Stomach (tissue), 9 donors: ENCODE data around the gene UBAC2. TPM values are rescaled to one million over a fixed set of nuclear protein-coding genes. Genes with fewer than 3 reads are reported as not detected.

Experiments used
- DNase-seq, 2 donors: peaks; one replicate each; pipeline versions ENCODE4 v3.0.0 to v3.0.0-alpha.2; 2013 to 2019
- H3K27ac ChIP-seq, 5 donors: fragments of 200-600 bp in 4 of 5; sonication (generic) in 4 of 5; one replicate each; pipeline ENCODE4 v1.5.1; 2013 to 2019; ENCODE audit warnings: mild to moderate bottlenecking in 1 of 5, moderate library complexity in 1 of 5
- H3K27me3 ChIP-seq, 3 donors: fragments of 200-600 bp; sonication (generic); one replicate each; pipeline ENCODE4 v1.5.1; 2017 to 2019; ENCODE audit warnings: mixed run types in 1 of 3
- H3K36me3 ChIP-seq, 4 donors: fragments of 200-600 bp; sonication (generic); 1 replicate in 3 of 4; 2 replicates in 1 of 4; pipeline ENCODE4 v1.5.1; 2016 to 2019
- H3K4me1 ChIP-seq, 4 donors: fragments of 200-600 bp; sonication (generic); one replicate each; pipeline ENCODE4 v1.5.1; 2016 to 2019
- H3K4me3 ChIP-seq, 4 donors: fragments of 200-600 bp; sonication (generic) in 3 of 4; one replicate each; pipeline ENCODE4 v1.5.1; 2016 to 2019; ENCODE audit warnings: mild to moderate bottlenecking in 1 of 4
- H3K9me3 ChIP-seq, 4 donors: fragments of 200-600 bp; sonication (generic); one replicate each; pipeline ENCODE4 v1.5.1; 2016 to 2019
- CTCF ChIP-seq, 7 experiments: fragments of 450-650 bp in 4 of 7; fragments of 200-600 bp in 3 of 7; sonication (generic) in 3 of 7; IDR thresholded peaks; one replicate each; pipeline ENCODE4 v1.5.1; 2016 to 2019; ENCODE audit warnings: antibody characterized with exemption in 7 of 7, control low read depth in 2 of 7, mild to moderate bottlenecking in 1 of 7
- EP300 ChIP-seq: sonication (generic); formaldehyde crosslinking; IDR thresholded peaks from one replicate; pipeline ENCODE4 v1.6.1; 2017; ENCODE audit warnings: antibody characterized with exemption
- POLR2A ChIP-seq, 4 donors: fragments of 450-650 bp; IDR thresholded peaks; one replicate each; pipeline ENCODE4 v1.6.1; 2016; ENCODE audit warnings: antibody characterized with exemption in 4 of 4, control low read depth in 2 of 4, mild to moderate bottlenecking in 1 of 4, moderate library complexity in 1 of 4
- POLR2AphosphoS5 ChIP-seq, 3 donors: sonication (generic); formaldehyde crosslinking; IDR thresholded peaks; one replicate each; pipeline ENCODE4 v1.6.1; 2016; ENCODE audit warnings: antibody characterized with exemption in 3 of 3
- WGBS, 5 donors: extraction: QIAGEN DNeasy Blood & Tissue Kit in 3 of 5; methylation state at CpG; one replicate each; pipeline versions ENCODE4 v1.1.5 to v1.1.7; 2013 to 2018; 5-methylcytosine and 5-hydroxymethylcytosine counted together
- intact Hi-C: fragments of 100-400 bp; cut with DNase I; formaldehyde crosslinking; loops from one replicate; pipeline ENCODE4 v1.15.1; 2023; ENCODE audit warnings: low total_unique reads
- polyA plus RNA-seq, 3 donors: library from polyadenylated mRNA; stranded (reverse); fragments of 200-250 nt; gene quantifications; one replicate each; pipeline ENCODE4 v1.2.3, GENCODE V29; 2013
- total RNA-seq, 5 donors: library from RNA; depleted of rRNA; stranded (reverse); fragments of >200 nt; gene quantifications; one replicate each; pipeline versions ENCODE4 v1.1.0 to v1.2.3, GENCODE V29; 2014 to 2016
- donor health status: healthy with polysubstance abuse.
- donor health status: Bipolar disorder and iron deficiency.
- donor health status: healthy.

Gene UBAC2
- total and polyA plus RNA-seq, 8 donors: 18.1 to 68.8 (median 40.1) TPM

- H3K4me1 ChIP-seq: no peaks in the 10 kb centered on the region
- no peak for TF ChIP-seq CTCF (IDR thresholded peaks at IDR 0.05)
- TF ChIP-seq POLR2AphosphoS5 (IDR thresholded peaks at IDR 0.05): no peak
- no peak for TF ChIP-seq EP300
- no peak for TF ChIP-seq POLR2A (IDR thresholded peaks at IDR 0.05)
- 69 to 92% (median 83%) methylated on average over 8 of the region's 8 CpGs for WGBS, 5 donors
- H3K4me3 ChIP-seq: no peak overlapping the region
- DNase-seq: peak in 1 of 2 donors; percentile 20
- H3K36me3 ChIP-seq: no peaks in the 10 kb centered on the region
- H3K27ac ChIP-seq: no peak overlapping the region
- H3K9me3 ChIP-seq: no peaks in the 10 kb centered on the region
- H3K27me3 ChIP-seq: peaks cover 0 to 61% (median 0%) of the 10 kb centered on the region in 3 donors
- intact Hi-C loops: no loop called here
These were observed 219.1 kb downstream of the UBAC2 start for GRCh38 chr13:99419591-99420243.

GRCh38 chr13:99421271-99421670, 220.6 kb downstream of the UBAC2 start:
- intact Hi-C loops: no loop called here
- Histone ChIP-seq H3K27me3 (peaks cover 0 to 70% (median 0%) of the 10 kb centered on the region in 3 donors), H3K4me3 (no peak overlapping the region), H3K36me3 (no peaks in the 10 kb centered on the region), H3K4me1 (peaks cover 0 to 12% (median 0%) of the 10 kb centered on the region in 4 donors), H3K9me3 (no peaks in the 10 kb centered on the region), H3K27ac (no peak overlapping the region)
- WGBS, 5 donors: 87 to 92% (median 89%) methylated on average over 10 of the region's 10 CpGs
- DNase-seq: peak in 1 of 2 donors; percentile 15
- no peak for TF ChIP-seq POLR2A (IDR thresholded peaks at IDR 0.05)
- no peak for TF ChIP-seq EP300
- TF ChIP-seq CTCF (IDR thresholded peaks at IDR 0.05): no peak
- no peak for TF ChIP-seq POLR2AphosphoS5 (IDR thresholded peaks at IDR 0.05)

- Histone ChIP-seq H3K27ac (no peak overlapping the region), H3K4me1 (peaks cover 0 to 14% (median 0%) of the 10 kb centered on the region in 4 donors), H3K4me3 (no peak overlapping the region), H3K36me3 (no peaks in the 10 kb centered on the region), H3K9me3 (no peaks in the 10 kb centered on the region), H3K27me3 (peaks cover 0 to 68% (median 0%) of the 10 kb centered on the region in 3 donors)
- intact Hi-C loops: no loop called here
- TF ChIP-seq EP300 (no peak), POLR2A (IDR thresholded peaks at IDR 0.05) (no peak), POLR2AphosphoS5 (IDR thresholded peaks at IDR 0.05) (no peak), CTCF (IDR thresholded peaks at IDR 0.05) (no peak)
- WGBS, 5 donors: 69 to 87% (median 76%) methylated on average over 8 to 9 of the region's 9 CpGs
- peak in 1 of 2 donors; percentile 15 for DNase-seq
These were observed 221.3 kb downstream of the UBAC2 start for GRCh38 chr13:99421758-99422585.

GRCh38 chr13:99422586-99423220, 222.0 kb downstream of the UBAC2 start:
- peaks cover 0 to 14% (median 0%) of the 10 kb centered on the region in 4 donors for H3K4me1 ChIP-seq
- peaks cover 0 to 66% (median 0%) of the 10 kb centered on the region in 3 donors for H3K27me3 ChIP-seq
- no peaks in the 10 kb centered on the region for H3K36me3 ChIP-seq
- intact Hi-C loops: no loop called here
- H3K9me3 ChIP-seq: no peaks in the 10 kb centered on the region
- TF ChIP-seq EP300 (no peak), CTCF (IDR thresholded peaks at IDR 0.05) (no peak), POLR2AphosphoS5 (IDR thresholded peaks at IDR 0.05) (no peak), POLR2A (IDR thresholded peaks at IDR 0.05) (no peak)
- peak in 1 of 2 donors; percentile 8 for DNase-seq
- 89 to 95% (median 91%) methylated on average over 11 to 13 of the region's 13 CpGs for WGBS, 5 donors
- H3K27ac ChIP-seq: no peak overlapping the region
- no peak overlapping the region for H3K4me3 ChIP-seq
